ENCODE data around the gene LCE1A. TPM values are rescaled to one million over a fixed set of nuclear protein-coding genes. Genes with fewer than 3 reads are reported as not detected.

The LCE1A gene
- total RNA-seq, 1 donor from 2014 or later, result not detected

GRCh38 chr1:152817309-152817708 is 10.0 kb upstream of the LCE1A start:
- no peaks in the 10 kb centered on the region for H3K9me3 Mint-ChIP-seq

GRCh38 chr1:152823294-152823693 is 4.0 kb upstream of the LCE1A start:
- intact Hi-C loops (cut with micrococcal nuclease), result no loop called here
- TF ChIP-seq CTCF (IDR thresholded peaks at IDR 0.05), result no peak
- Mint-ChIP-seq H3K4me3 (no peak overlapping the region), H3K27ac (no peak overlapping the region), H3K9me3 (no peaks in the 10 kb centered on the region), H3K27me3 (peaks cover 16% of the 10 kb centered on the region), H3K36me3 (ENCODE audit: low read depth) (no peaks in the 10 kb centered on the region), H3K4me1 (peaks cover 4% of the 10 kb centered on the region)
- POLR2A ChIA-PET, result no interaction called here
- CTCF ChIA-PET, result no interaction called here
- DNase-seq (no peak), ATAC-seq (ENCODE audit: low read depth) (no peak)

More at GRCh38 chr1:152817309-152817708, 10.0 kb upstream of the LCE1A start:
- ATAC-seq (ENCODE audit: low read depth), result no peak
- no peaks in the 10 kb centered on the region for H3K27me3 Mint-ChIP-seq
- no peak for DNase-seq
- no peak for TF ChIP-seq CTCF (IDR thresholded peaks at IDR 0.05)
- H3K36me3 Mint-ChIP-seq (ENCODE audit: low read depth), result no peaks in the 10 kb centered on the region
- intact Hi-C loops (cut with micrococcal nuclease), result no loop called here
- H3K27ac Mint-ChIP-seq, result no peak overlapping the region
- CTCF ChIA-PET, result no interaction called here
- no peak overlapping the region for H3K4me3 Mint-ChIP-seq
- POLR2A ChIA-PET, result no interaction called here
- peaks cover 4% of the 10 kb centered on the region for H3K4me1 Mint-ChIP-seq

- Mint-ChIP-seq H3K4me1 (peaks cover 4% of the 10 kb centered on the region), H3K9me3 (no peaks in the 10 kb centered on the region), H3K27me3 (peaks cover 22% of the 10 kb centered on the region), H3K4me3 (no peak overlapping the region), H3K27ac (no peak overlapping the region), H3K36me3 (ENCODE audit: low read depth) (no peaks in the 10 kb centered on the region)
- DNase-seq (no peak), ATAC-seq (ENCODE audit: low read depth) (no peak)
- TF ChIP-seq CTCF (IDR thresholded peaks at IDR 0.05), result no peak
- intact Hi-C loops (cut with micrococcal nuclease), result no loop called here
- ChIA-PET CTCF (no interaction called here), POLR2A (no interaction called here)
Observed at GRCh38 chr1:152824964-152825363, 2.3 kb upstream of the LCE1A start.

GRCh38 chr1:152836870-152837269 is 9.6 kb downstream of the LCE1A start:
- no peak for ATAC-seq (ENCODE audit: low read depth)
- no peak for DNase-seq
- no peaks in the 10 kb centered on the region for H3K36me3 Mint-ChIP-seq (ENCODE audit: low read depth)
- no peak for TF ChIP-seq CTCF (IDR thresholded peaks at IDR 0.05)
- H3K4me3 Mint-ChIP-seq, result no peak overlapping the region
- no peaks in the 10 kb centered on the region for H3K4me1 Mint-ChIP-seq
- no peaks in the 10 kb centered on the region for H3K9me3 Mint-ChIP-seq
- intact Hi-C loops (cut with micrococcal nuclease), result no loop called here
- CTCF ChIA-PET, result no interaction called here
- peaks cover 8% of the 10 kb centered on the region for H3K27me3 Mint-ChIP-seq
- POLR2A ChIA-PET, result no interaction called here
- no peak overlapping the region for H3K27ac Mint-ChIP-seq

GRCh38 chr1:152842556-152842955 is 15.3 kb downstream of the LCE1A start, which contains the start of gene LCE6A:
Gene LCE6A (plus strand): TSS chr1:152842856. CDS start chr1:152843521, 665 bp downstream.
- DNase-seq (no peak), ATAC-seq (ENCODE audit: low read depth) (no peak)
- Mint-ChIP-seq H3K4me3 (no peak within 1 kb of the TSS), H3K27me3 (peaks cover 18% of the 10 kb centered on the region), H3K36me3 (ENCODE audit: low read depth) (no peaks in the 10 kb centered on the region), H3K4me1 (no peaks in the 10 kb centered on the region), H3K9me3 (no peaks in the 10 kb centered on the region), H3K27ac (no peak within 1 kb of the TSS)
- intact Hi-C loops (cut with micrococcal nuclease), result no loop called here
- POLR2A ChIA-PET, result no interaction called here
- CTCF ChIA-PET, result no interaction called here
- no peak for TF ChIP-seq CTCF (IDR thresholded peaks at IDR 0.05)
